Omental fat pad (tissue), 4 donors: ENCODE data around the gene LRP2BP. TPM values are rescaled to one million over a fixed set of nuclear protein-coding genes. Genes with fewer than 3 reads are reported as not detected.

Source experiments
- ATAC-seq: fragments of 150-250 bp; one replicate; pipeline ENCODE4 v1.9.1; 2016; ENCODE audit warnings: mild to moderate bottlenecking, moderate library complexity; ENCODE audit not compliant: low FRiP score
- DNase-seq: peaks from one replicate; pipeline ENCODE4 v3.0.0-alpha.2; 2019; ENCODE audit warnings: low spot score
- total RNA-seq, 4 donors: library from RNA; depleted of rRNA; stranded (reverse); fragments of >200 nt; gene quantifications; one replicate each; pipeline ENCODE4 v1.1.0, GENCODE V29; 2016
- TF ChIP-seq, protein P1 (sequence below), 3 donors: fragments of 450-650 bp; IDR thresholded peaks; one replicate each; pipeline ENCODE4 v1.5.1; 2016 to 2017; ENCODE audit warnings: antibody characterized with exemption in 3 of 3, mild to moderate bottlenecking in 3 of 3, moderate library complexity in 2 of 3

The LRP2BP gene
- total RNA-seq, 4 donors from 2014 or later: 0.56 to 4.0 (median 1.7) TPM

DNA sequence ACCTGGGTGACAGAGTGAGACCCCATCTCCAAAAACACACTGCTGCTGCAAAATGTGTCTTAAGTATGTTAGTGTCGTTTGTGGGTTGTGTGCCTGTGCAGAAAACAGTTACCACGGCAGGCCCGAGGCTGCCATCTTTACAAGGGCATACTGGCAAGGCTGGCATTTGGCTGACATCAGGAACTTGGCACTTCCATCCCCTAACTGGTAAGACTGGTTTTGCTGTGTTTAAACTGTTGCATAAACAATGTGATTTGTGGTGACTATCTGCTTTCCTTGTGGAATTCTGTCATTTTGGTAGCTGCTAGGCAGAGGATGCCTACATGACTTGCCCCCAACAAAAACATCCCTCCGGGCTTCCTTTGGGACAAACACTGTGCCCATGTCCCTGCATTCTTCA is 12.3 kb downstream of the LRP2BP start:
- TF ChIP-seq, protein P1, sequence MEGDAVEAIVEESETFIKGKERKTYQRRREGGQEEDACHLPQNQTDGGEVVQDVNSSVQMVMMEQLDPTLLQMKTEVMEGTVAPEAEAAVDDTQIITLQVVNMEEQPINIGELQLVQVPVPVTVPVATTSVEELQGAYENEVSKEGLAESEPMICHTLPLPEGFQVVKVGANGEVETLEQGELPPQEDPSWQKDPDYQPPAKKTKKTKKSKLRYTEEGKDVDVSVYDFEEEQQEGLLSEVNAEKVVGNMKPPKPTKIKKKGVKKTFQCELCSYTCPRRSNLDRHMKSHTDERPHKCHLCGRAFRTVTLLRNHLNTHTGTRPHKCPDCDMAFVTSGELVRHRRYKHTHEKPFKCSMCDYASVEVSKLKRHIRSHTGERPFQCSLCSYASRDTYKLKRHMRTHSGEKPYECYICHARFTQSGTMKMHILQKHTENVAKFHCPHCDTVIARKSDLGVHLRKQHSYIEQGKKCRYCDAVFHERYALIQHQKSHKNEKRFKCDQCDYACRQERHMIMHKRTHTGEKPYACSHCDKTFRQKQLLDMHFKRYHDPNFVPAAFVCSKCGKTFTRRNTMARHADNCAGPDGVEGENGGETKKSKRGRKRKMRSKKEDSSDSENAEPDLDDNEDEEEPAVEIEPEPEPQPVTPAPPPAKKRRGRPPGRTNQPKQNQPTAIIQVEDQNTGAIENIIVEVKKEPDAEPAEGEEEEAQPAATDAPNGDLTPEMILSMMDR (IDR thresholded peaks at IDR 0.05): no peak
- ATAC-seq (no peak), DNase-seq (no peak)

DNA sequence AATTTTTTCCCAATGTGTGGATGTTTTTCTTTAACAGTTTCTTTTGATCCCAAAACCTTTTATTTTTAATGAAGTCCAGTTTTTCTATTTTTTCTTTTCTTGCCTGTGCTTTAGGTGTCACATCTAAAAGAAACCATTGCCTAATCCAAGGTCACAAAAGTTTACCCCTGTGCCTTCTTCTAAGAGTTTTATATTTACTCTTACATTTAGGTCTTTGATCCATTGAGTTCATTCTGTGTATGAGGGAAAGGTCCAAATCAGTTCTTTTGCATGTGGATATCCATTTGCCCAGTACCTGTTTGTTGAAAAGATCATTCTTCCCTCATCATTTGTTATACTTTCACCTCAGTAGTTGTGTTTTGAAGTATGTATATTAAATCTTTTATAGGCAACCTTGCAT is 13.0 kb downstream of the LRP2BP start:
- TF ChIP-seq, protein P1 (IDR thresholded peaks at IDR 0.05): no peak
- ATAC-seq: no peak
- no peak for DNase-seq

DNA sequence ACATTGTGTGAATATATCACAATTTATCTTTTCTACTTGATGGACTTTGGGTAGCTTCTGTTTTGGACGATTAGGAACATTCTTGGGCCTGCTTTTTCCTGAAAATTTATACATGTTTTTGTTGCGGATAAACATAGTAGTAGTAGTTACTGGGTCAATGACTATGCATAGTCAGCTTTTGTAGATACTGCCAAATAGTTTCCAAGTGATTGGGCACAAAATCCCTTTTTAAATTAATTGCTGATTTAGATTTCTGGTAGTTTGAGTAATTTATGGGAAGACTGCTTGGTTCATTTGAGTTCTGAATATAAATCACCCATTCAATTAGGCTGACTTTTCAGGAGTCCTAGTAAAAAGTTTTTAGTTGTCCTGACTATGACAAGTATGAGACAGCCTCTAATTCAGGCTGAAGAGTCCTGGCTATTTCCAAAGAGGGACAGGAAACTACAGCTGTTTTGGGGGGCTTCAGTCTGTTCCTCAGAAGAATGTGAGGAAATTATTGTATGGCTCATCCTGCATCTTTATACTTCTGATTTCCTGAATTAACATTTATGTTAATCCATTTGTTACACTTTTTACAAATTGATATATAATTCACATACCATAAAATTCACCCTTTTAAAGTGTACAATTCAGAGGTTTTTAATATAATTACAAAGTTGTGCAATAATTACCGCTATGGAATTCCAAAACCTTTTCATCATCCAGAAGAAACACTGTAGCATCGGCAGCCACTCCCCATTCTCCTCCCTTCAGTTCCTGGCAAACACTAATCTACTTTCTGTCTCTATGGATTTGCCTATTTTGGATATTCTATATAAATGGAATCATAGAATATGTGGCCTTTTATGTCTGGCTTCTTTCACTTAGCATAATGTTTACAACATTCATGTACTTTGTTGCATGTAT is 14.2 kb downstream of the LRP2BP start:
- TF ChIP-seq, protein P1 (IDR thresholded peaks at IDR 0.05): no peak
- ATAC-seq (no peak), DNase-seq (no peak)

DNA sequence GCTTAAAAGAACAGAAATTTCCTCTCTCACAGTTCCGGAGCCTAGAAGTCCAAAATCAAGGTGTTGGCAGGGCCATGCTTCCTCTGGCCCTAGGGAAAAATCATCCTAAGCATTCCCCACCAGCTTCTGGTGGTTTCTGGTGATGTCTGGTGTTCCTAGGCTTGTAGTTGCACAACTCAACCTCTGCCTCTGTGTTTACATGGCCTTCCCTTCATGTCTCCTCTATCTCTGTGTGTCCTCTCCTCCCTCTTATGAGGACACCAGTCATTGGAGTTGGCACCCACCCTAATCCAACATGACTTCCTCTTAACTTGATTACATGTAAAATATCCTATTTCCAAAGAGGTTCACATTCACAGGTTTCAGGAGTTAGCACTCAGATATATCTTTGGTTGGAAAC is 15.4 kb downstream of the LRP2BP start:
- TF ChIP-seq, protein P1 (IDR thresholded peaks at IDR 0.05): no peak
- DNase-seq: no peak
- no peak for ATAC-seq

DNA sequence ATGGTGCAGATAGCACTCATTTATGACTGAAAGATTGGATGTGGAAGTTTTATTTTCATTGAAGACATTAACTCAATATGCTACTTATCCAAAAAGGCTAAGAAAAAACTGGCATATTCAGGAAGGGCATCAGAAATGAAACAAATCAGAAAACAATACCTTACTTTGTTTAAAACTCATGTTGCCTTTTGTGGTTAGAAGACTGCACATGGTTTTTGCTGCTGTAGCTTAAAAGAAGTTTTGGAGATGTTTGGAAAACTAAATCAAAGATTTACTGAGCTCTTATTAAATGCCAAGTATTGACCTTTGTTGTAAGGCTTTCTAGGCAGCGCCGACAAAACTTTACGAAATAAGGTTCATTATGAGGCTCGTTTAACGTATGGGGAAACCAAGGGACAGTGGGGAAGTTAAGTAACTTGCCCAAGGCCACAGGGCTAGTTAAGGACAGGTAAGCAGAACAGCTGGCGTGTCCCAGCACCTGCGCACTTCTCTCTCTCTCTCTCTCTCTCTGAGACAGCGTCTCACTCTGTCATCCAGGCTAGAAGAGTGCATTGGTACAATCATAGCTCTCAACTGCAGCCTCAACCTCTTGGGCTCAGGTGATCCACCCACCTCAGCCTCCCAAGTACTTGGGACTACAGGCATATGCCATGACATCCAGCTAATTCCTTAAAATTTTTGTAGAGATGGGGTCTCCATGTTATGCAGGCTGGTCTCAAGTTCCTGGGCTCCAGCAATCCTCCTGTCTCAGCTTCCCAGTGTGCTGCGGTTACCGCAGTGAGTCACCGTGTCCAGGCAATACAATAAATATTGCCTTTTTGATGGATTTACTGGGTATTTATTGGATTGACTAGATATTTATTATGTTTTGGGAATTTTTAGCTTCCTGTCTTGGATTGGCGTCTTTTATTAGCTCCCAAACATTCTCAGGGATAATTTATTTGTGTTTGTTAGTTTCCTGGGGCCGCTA is 16.1 kb downstream of the LRP2BP start:
- ATAC-seq: no peak
- DNase-seq: no peak
- TF ChIP-seq, protein P1 (IDR thresholded peaks at IDR 0.05): no peak

DNA sequence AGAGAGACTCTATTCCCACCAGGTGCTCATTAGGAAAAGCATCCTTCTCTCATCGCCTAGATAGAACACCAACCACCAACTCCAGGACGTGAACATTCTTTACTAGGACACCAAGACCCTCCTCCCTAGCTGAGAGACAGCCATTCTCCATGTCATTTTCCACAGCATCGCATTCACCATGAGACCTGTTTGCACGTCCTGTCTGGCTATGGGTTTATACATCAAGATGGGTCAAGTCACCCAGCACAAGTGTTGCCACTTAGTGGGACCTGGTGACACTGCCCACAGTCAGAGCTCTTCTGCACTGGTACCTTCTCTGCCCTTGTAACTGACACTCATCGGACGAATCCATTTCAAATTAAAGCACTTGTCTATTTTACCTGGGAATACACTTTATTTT is 17.5 kb downstream of the LRP2BP start:
- TF ChIP-seq, protein P1 (IDR thresholded peaks at IDR 0.05): no peak
- DNase-seq (no peak), ATAC-seq (no peak)
